WTC11 (cell line): ENCODE measurements around the gene MALAT1. TPM values are rescaled to one million over a fixed set of nuclear protein-coding genes. Genes with fewer than 3 reads are reported as not detected.

Source experiments
- ATF1 ChIP-seq: sonication (generic); formaldehyde crosslinking; IDR thresholded peaks from 2 replicates; pipeline ENCODE4 v1.8.1; 2023; ENCODE audit warnings: mild to moderate bottlenecking, moderate library complexity, missing genetic modification reagents
- ATF6 ChIP-seq: sonication (generic); formaldehyde crosslinking; IDR thresholded peaks from 2 replicates; pipeline ENCODE4 v1.8.1; 2023; ENCODE audit warnings: mild to moderate bottlenecking, missing genetic modification reagents
- CBFB ChIP-seq: sonication (generic); formaldehyde crosslinking; IDR thresholded peaks from 2 replicates; pipeline ENCODE4 v1.8.1; 2022; ENCODE audit warnings: mild to moderate bottlenecking, low read depth, missing genetic modification reagents
- CREB1 ChIP-seq: sonication (generic); formaldehyde crosslinking; IDR thresholded peaks from 2 replicates; pipeline ENCODE4 v1.8.0; 2023; ENCODE audit warnings: mild to moderate bottlenecking, missing genetic modification reagents
- CREM ChIP-seq: sonication (generic); formaldehyde crosslinking; IDR thresholded peaks from 2 replicates; pipeline ENCODE4 v1.8.1; 2022; ENCODE audit warnings: mild to moderate bottlenecking, missing genetic modification reagents, moderate library complexity
- E2F1 ChIP-seq: sonication (generic); formaldehyde crosslinking; IDR thresholded peaks from 2 replicates; pipeline ENCODE4 v1.8.0; 2022; ENCODE audit warnings: mild to moderate bottlenecking, missing genetic modification reagents
- EMX1 ChIP-seq: fragments of 250-450 bp; sonication (Bioruptor Pico); IDR thresholded peaks from 2 replicates; pipeline ENCODE4 v1.8.0; 2021; ENCODE audit warnings: mild to moderate bottlenecking
- ESRRA ChIP-seq: sonication (generic); formaldehyde crosslinking; IDR thresholded peaks from 2 replicates; pipeline ENCODE4 v1.8.1; 2022; ENCODE audit warnings: mild to moderate bottlenecking, missing genetic modification reagents, borderline replicate concordance
- FOXK1 ChIP-seq: sonication (generic); formaldehyde crosslinking; IDR thresholded peaks from 2 replicates; pipeline ENCODE4 v1.8.0; 2022; ENCODE audit warnings: mild to moderate bottlenecking, moderate library complexity, missing genetic modification reagents
- FOXP1 ChIP-seq: sonication (generic); formaldehyde crosslinking; IDR thresholded peaks from 2 replicates; pipeline ENCODE4 v1.8.0; 2022; ENCODE audit warnings: missing genetic modification reagents, mild to moderate bottlenecking, moderate library complexity, borderline replicate concordance
- IRF2 ChIP-seq: sonication (generic); formaldehyde crosslinking; IDR thresholded peaks from 2 replicates; pipeline ENCODE4 v1.8.0; 2022; ENCODE audit warnings: low read depth, missing genetic modification reagents, borderline replicate concordance
- JAZF1 ChIP-seq: fragments of 250-450 bp; sonication (Bioruptor Pico); IDR thresholded peaks from 2 replicates; pipeline ENCODE4 v1.9.0; 2021; ENCODE audit warnings: moderate library complexity, mild to moderate bottlenecking, inconsistent platforms
- RORB ChIP-seq: fragments of 250-450 bp; sonication (Bioruptor Pico); IDR thresholded peaks from 2 replicates; pipeline ENCODE4 v1.9.0; 2021; ENCODE audit warnings: mild to moderate bottlenecking
- SOX15 ChIP-seq: fragments of 250-450 bp; sonication (Bioruptor Pico); IDR thresholded peaks from 2 replicates; pipeline ENCODE4 v1.9.0; 2021; ENCODE audit warnings: mild to moderate bottlenecking
- SP1 ChIP-seq: sonication (generic); formaldehyde crosslinking; conservative IDR thresholded peaks from 2 replicates; pipeline ENCODE4 v1.8.1; 2022; ENCODE audit warnings: missing genetic modification reagents
- STAT6 ChIP-seq: sonication (generic); formaldehyde crosslinking; conservative IDR thresholded peaks from 2 replicates; pipeline ENCODE4 v1.8.1; 2023; ENCODE audit warnings: mild to moderate bottlenecking, low read depth, missing genetic modification reagents, moderate library complexity
- TEAD1 ChIP-seq: sonication (generic); formaldehyde crosslinking; IDR thresholded peaks from 2 replicates; pipeline ENCODE4 v1.8.0; 2022; ENCODE audit warnings: mild to moderate bottlenecking, missing genetic modification reagents
- USF1 ChIP-seq: sonication (generic); formaldehyde crosslinking; IDR thresholded peaks from 2 replicates; pipeline ENCODE4 v1.8.0; 2022; ENCODE audit warnings: mild to moderate bottlenecking, missing genetic modification reagents
- ZNF138 ChIP-seq: sonication (generic); formaldehyde crosslinking; conservative IDR thresholded peaks from 2 replicates; pipeline ENCODE4 v1.8.1; 2022; ENCODE audit warnings: mild to moderate bottlenecking, moderate library complexity, missing genetic modification reagents
- ZNF281 ChIP-seq: sonication (generic); formaldehyde crosslinking; IDR thresholded peaks from 2 replicates; pipeline ENCODE4 v1.8.0; 2023; ENCODE audit warnings: mild to moderate bottlenecking, missing genetic modification reagents
- ZNF671 ChIP-seq: fragments of 250-450 bp; sonication (Bioruptor Pico); IDR thresholded peaks from 2 replicates; pipeline ENCODE4 v1.8.0; 2021; ENCODE audit warnings: mild to moderate bottlenecking
- total RNA-seq: library from RNA; stranded (reverse); gene quantifications from 3 replicates; pipeline ENCODE4 v1.2.3, GENCODE V29; 2021
- TF ChIP-seq, protein P1 (sequence below): sonication (generic); formaldehyde crosslinking; IDR thresholded peaks from 2 replicates; pipeline ENCODE4 v1.8.0; 2022; ENCODE audit warnings: missing genetic modification reagents
- TF ChIP-seq, protein P2 (sequence below): fragments of 250-450 bp; sonication (Bioruptor Pico); conservative IDR thresholded peaks from 2 replicates; pipeline ENCODE4 v1.9.0; 2021; ENCODE audit warnings: mild to moderate bottlenecking

MALAT1 gene
- total RNA-seq, 1 experiment from 2014 or later = 1,830 TPM

- TF ChIP-seq, protein P1, sequence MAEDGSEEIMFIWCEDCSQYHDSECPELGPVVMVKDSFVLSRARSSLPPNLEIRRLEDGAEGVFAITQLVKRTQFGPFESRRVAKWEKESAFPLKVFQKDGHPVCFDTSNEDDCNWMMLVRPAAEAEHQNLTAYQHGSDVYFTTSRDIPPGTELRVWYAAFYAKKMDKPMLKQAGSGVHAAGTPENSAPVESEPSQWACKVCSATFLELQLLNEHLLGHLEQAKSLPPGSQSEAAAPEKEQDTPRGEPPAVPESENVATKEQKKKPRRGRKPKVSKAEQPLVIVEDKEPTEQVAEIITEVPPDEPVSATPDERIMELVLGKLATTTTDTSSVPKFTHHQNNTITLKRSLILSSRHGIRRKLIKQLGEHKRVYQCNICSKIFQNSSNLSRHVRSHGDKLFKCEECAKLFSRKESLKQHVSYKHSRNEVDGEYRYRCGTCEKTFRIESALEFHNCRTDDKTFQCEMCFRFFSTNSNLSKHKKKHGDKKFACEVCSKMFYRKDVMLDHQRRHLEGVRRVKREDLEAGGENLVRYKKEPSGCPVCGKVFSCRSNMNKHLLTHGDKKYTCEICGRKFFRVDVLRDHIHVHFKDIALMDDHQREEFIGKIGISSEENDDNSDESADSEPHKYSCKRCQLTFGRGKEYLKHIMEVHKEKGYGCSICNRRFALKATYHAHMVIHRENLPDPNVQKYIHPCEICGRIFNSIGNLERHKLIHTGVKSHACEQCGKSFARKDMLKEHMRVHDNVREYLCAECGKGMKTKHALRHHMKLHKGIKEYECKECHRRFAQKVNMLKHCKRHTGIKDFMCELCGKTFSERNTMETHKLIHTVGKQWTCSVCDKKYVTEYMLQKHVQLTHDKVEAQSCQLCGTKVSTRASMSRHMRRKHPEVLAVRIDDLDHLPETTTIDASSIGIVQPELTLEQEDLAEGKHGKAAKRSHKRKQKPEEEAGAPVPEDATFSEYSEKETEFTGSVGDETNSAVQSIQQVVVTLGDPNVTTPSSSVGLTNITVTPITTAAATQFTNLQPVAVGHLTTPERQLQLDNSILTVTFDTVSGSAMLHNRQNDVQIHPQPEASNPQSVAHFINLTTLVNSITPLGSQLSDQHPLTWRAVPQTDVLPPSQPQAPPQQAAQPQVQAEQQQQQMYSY (CRISPR knock-in tag) = no peak
- TF ChIP-seq CREB1 (CRISPR knock-in tag) (peak; percentile 59; the same call in 1 of the 2 replicates), FOXK1 (CRISPR knock-in tag) (peak; percentile 92), CBFB (CRISPR knock-in tag) (no peak), USF1 (CRISPR knock-in tag) (peak; percentile 95), TEAD1 (CRISPR knock-in tag) (peak; percentile 86; the same call in 1 of the 2 replicates), ZNF138 (CRISPR knock-in tag) (peak; percentile 95), STAT6 (no peak), IRF2 (CRISPR knock-in tag) (no peak), ATF6 (CRISPR knock-in tag) (no peak), EMX1 (CRISPR knock-in tag) (no peak), ZNF671 (CRISPR knock-in tag) (no peak), JAZF1 (CRISPR knock-in tag) (no peak), CREM (CRISPR knock-in tag) (peak; percentile 79; the same call in 1 of the 2 replicates), RORB (no peak), ATF1 (CRISPR knock-in tag) (no peak), ESRRA (CRISPR knock-in tag) (no peak), ZNF281 (CRISPR knock-in tag) (no peak), SOX15 (CRISPR knock-in tag) (no peak), E2F1 (CRISPR knock-in tag) (no peak), SP1 (peak; percentile 87), FOXP1 (CRISPR knock-in tag) (peak; percentile 94; the same call in 1 of the 2 replicates)
- TF ChIP-seq, protein P2, sequence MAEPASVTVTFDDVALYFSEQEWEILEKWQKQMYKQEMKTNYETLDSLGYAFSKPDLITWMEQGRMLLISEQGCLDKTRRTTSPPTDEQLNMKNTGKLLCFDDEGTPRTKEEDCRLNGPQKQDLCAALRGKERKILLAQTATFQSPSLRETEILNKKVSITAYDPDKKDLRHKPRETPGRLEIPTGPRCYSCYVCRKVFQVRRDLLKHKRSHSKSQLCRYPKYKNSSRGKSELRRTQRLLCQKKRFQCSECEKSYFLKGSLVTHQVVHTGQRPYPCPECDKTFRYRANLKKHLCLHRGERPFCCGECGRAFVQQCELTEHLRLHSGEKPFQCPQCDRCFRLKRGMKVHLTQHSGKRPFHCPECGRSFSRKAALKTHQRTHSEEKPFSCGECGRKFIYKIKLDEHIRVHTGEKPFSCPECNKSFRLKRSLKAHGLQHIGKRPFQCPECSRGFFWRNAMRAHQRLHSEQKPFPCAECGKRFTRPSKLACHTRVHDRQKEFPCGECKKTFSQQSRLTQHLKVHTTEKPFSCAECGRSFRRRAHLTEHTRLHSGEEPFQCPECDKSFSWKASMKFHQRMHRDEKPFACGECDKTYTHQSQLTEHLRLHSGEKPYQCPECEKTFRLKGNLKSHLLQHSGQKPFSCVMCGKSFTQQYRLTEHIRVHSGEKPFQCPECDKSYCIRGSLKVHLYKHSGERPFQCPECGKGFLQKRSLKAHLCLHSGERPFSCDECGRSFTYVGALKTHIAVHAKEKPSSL (CRISPR knock-in tag) = no peak
Measured at GRCh38 chr11:65539744-65540289, 41.0 kb downstream of the MALAT1 start (continued).
